Uterus (tissue), 2 donors: ENCODE measurements around the gene PHB1.

Source experiments
- POLR2A ChIP-seq, 2 donors: fragments of 450-650 bp; IDR thresholded peaks; one replicate each; pipeline ENCODE4 v1.6.1; 2016; ENCODE audit warnings: antibody characterized with exemption in 2 of 2, mild to moderate bottlenecking in 1 of 2, moderate library complexity in 1 of 2
- TF ChIP-seq, protein P1 (sequence below), 4 experiments: fragments of 200-600 bp in 2 of 4; fragments of 450-650 bp in 2 of 4; sonication (generic) in 2 of 4; IDR thresholded peaks; one replicate each; pipeline ENCODE4 v1.5.1; 2016 to 2019; ENCODE audit warnings: antibody characterized with exemption in 4 of 4, mild to moderate bottlenecking in 2 of 4, moderate library complexity in 1 of 4

DNA sequence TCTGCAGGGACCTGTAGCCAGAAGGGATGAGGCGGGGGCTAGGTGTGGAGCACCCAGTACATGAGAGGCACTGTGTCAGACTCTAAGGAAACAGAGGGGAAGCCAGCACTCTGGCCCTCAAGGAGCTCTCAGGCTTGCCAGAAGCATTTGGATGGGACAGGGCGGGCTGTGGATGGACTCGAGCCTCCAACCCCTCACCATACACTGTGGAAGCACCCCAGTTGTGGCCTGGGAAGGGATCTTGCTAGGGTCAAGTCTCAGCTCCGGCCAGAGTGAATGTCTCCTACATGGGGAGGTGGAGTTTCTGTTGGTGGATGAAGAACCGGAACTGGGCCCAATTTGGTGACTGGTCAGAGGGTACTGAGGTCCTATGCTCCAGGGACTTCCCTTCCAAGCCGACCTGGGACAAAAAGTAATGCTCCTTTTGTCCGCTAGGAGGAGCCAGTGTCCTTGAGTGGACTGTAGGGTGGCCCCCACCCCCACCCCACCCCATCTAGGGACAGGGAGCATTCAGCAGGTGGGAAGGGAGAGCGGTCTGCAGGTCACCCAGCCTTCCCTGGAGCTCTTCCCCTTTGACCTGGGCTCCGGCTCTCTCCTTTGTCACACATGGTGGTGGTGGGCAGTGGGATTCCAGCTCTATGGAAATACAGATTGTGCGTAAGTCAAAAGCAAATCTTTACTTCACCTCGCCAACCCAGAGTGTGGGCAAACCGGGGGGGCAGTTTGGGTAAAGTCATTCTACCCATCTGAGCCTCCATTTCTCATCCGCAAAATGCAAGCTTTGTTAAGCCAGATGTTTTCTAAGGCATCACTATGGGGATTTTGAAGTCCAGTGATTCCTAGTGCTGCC is 20.4 kb upstream of the PHB1 start:
- no peak for TF ChIP-seq POLR2A (IDR thresholded peaks at IDR 0.05)
- TF ChIP-seq, protein P1, sequence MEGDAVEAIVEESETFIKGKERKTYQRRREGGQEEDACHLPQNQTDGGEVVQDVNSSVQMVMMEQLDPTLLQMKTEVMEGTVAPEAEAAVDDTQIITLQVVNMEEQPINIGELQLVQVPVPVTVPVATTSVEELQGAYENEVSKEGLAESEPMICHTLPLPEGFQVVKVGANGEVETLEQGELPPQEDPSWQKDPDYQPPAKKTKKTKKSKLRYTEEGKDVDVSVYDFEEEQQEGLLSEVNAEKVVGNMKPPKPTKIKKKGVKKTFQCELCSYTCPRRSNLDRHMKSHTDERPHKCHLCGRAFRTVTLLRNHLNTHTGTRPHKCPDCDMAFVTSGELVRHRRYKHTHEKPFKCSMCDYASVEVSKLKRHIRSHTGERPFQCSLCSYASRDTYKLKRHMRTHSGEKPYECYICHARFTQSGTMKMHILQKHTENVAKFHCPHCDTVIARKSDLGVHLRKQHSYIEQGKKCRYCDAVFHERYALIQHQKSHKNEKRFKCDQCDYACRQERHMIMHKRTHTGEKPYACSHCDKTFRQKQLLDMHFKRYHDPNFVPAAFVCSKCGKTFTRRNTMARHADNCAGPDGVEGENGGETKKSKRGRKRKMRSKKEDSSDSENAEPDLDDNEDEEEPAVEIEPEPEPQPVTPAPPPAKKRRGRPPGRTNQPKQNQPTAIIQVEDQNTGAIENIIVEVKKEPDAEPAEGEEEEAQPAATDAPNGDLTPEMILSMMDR (IDR thresholded peaks at IDR 0.05), result peak; percentile 56 to 67 (median 59)
